ENCODE data around the gene ZDHHC24.
A peak's percentile ranks its signal among the peaks of the same experiment; 100 is the strongest.
"Not testable (repeated sequence)": the region's sequence is repeated elsewhere in the genome, so short reads cannot be mapped to it uniquely, and the experiment has no call there.

ZDHHC24 gene

DNA sequence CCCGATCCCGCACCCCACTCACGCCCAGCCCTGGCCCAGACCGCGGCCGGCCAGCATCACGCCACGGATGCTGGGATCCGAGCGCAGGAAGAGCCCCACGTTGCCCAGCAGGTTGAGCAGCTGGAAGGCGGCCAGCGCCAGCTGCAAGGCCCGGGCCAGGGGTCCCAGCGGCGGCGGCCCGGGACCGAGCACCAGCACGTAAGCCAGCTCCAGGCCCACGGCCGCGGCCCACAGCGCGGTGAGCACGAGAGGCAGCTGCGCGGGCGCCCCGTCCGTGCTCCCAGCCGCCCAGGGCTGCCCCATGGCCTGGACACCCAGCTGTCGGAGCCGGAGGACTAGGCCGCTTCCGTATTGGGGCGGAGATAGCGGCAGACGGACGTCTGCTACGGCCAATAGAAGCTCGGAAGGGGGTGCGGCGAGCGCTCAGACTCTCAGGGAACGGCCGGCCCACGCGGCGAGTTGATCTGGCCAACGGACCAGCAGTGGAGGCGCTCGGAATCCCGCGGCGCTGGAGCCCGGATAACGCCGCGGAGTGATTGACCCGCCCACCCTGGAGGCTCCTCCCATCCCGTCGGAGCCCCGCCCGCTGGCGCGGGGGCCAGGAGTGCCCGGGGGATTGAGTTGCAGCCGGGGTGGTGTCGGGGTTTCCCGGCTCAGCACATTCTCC is at the start of gene ZDHHC24:
Gene ZDHHC24 (minus strand): TSS at position 348 of the 667 bp plus-strand sequence. CDS start 45 bp downstream, at position 303.
- Mint-ChIP-seq H3K4me3 (peak within 1 kb of the TSS; percentile 82), H3K4me1 (peaks cover 49% of the 10 kb centered on the region), H3K9me3 (no peaks in the 10 kb centered on the region), H3K36me3 (peaks cover 19% of the 10 kb centered on the region), H3K27ac (peak within 1 kb of the TSS; percentile 85)
- DNase-seq (ENCODE audit: low spot score in 2 of 2) (peak; percentile 90 to 97), ATAC-seq (peak; percentile 92)

GRCh38 chr11:66595245-66595904 is 49.5 kb upstream of the ZDHHC24 start:
- Mint-ChIP-seq H3K4me1 (peaks cover 37% of the 10 kb centered on the region), H3K4me3 (peak overlapping the region; percentile 48), H3K27ac (peak overlapping the region; percentile 88), H3K36me3 (peaks cover 16% of the 10 kb centered on the region), H3K9me3 (no peaks in the 10 kb centered on the region)
- ATAC-seq (no peak), DNase-seq (ENCODE audit: low spot score in 2 of 2) (no peak)

DNA sequence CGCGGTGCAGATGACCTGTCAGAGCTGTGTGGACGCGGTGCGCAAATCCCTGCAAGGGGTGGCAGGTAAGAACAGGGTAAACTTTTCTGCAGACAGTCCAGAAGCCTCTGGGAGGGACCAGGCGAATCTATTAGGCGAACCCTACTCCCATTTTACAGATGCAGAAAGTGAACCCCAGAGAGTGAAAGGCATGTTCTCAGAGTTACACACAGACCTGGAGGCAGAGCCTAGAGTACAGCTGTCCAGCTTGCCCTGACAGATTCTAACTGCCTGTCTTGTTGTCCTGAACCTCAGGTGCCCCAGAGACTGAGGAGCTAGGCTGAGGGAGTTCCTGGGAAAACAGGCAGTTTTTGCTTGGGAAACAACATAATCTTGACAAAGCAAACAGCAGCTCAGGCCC is 47.8 kb upstream of the ZDHHC24 start:
- Mint-ChIP-seq H3K9me3 (no peaks in the 10 kb centered on the region), H3K4me3 (peak overlapping the region; percentile 98), H3K27ac (peak overlapping the region; percentile 97), H3K4me1 (peaks cover 37% of the 10 kb centered on the region), H3K36me3 (peaks cover 10% of the 10 kb centered on the region)
- DNase-seq (ENCODE audit: low spot score in 2 of 2): no peak
- ATAC-seq: no peak

DNA sequence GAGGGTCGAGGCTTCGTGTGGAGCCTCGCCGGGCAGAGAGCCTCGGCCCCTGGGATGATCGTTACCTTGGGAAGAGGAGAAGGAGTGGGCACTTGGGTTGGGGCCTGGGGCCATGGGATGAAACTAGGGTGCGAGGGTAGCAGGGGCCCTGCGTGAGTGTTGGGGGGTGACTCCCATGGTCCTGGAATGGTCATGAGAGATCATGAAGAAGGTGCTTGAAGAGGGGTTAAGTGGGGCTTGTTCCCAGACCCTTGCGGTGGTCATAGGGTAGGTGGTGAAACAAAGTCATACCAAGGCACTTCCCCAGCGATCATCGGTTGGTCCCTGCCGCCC is 47.4 kb upstream of the ZDHHC24 start:
- H3K9me3 Mint-ChIP-seq: no peaks in the 10 kb centered on the region
- peak overlapping the region; percentile 97 for H3K27ac Mint-ChIP-seq
- peaks cover 10% of the 10 kb centered on the region for H3K36me3 Mint-ChIP-seq
- ATAC-seq (no peak), DNase-seq (ENCODE audit: low spot score in 2 of 2) (no peak)
- peak overlapping the region; percentile 98 for H3K4me3 Mint-ChIP-seq
- peaks cover 37% of the 10 kb centered on the region for H3K4me1 Mint-ChIP-seq

DNA sequence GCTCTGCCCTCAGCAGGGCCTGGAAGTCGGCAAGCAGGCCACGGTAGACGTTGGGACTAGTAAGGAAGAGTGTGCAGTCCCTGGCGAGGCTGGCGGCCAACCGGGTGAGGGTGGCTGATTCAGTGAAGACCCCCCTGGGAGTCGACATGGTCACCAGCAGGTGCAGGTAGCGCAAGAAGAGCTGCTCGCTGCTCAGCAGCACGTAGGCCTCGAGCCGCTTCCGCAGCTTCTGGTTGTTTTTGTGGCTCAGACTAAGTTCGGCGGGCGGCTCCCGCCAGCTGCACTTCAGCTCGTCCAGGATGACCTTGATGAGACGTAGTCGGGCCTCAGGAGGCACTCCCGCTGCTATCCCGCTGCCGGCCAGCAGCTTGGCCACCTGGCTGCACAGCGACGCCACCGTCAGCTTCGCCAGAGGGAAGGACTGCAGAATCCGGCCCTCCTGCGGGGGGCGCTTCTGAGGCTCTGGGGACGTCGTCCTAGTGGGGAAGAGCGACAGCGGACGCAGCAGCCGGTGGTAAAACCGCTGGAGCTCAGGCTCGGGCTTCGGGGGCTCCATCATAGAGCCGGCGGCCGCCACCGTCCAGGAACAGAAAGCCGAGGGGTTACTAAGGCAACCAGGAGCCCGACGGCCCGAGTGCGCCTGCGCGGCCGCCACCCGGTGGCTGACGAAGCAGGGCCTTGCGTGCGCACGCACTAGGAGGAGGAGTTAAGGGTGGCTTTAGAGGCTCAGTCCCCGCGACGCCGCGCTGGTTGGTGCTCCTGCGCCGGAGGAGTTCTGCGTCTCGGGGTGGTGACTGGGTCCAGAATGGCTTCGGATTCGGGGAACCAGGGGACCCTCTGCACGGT is 46.8 kb upstream of the ZDHHC24 start, which contains the start of the genes CCDC87 and CCS:
Gene CCDC87 (minus strand): TSS at position 607 of the 846 bp plus-strand sequence. CDS start 48 bp downstream, at position 559.
Gene CCS (plus strand): TSS at position 729 of the 846 bp plus-strand sequence. CDS start 77 bp downstream, at position 806.
- DNase-seq (ENCODE audit: low spot score in 2 of 2) (peak; percentile 95 to 98), ATAC-seq (peak; percentile 97)
- Mint-ChIP-seq H3K9me3 (no peaks in the 10 kb centered on the region), H3K36me3 (peaks cover 10% of the 10 kb centered on the region), H3K4me3 (peak within 1 kb of the TSS; percentile 98), H3K27ac (peak within 1 kb of the TSS; percentile 97), H3K4me1 (peaks cover 37% of the 10 kb centered on the region)

DNA sequence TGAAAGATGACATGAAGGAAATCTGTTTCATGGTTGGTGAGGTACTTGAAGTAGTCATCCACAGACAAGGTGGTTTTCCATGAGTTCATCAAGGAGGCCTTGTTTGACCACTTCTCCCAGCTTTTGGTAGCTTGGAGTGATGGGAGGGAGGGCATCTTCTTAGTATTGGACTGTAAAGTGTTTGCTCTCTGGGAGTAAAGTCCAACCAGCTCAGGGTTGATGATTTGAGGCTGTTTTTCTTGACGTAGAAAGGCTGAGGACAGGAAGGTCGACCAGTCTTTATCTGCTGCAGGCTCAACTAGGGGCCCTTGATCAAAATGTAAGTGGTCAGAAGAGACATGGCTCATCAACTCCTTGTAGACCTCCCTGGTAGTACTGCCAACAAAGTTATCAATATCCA is 45.3 kb upstream of the ZDHHC24 start:
- ATAC-seq: no peak
- peak overlapping the region; percentile 97 for H3K27ac Mint-ChIP-seq
- peaks cover 10% of the 10 kb centered on the region for H3K36me3 Mint-ChIP-seq
- H3K9me3 Mint-ChIP-seq: no peaks in the 10 kb centered on the region
- peaks cover 37% of the 10 kb centered on the region for H3K4me1 Mint-ChIP-seq
- no peak for DNase-seq (ENCODE audit: low spot score in 2 of 2)
- H3K4me3 Mint-ChIP-seq: peak overlapping the region; percentile 98

DNA sequence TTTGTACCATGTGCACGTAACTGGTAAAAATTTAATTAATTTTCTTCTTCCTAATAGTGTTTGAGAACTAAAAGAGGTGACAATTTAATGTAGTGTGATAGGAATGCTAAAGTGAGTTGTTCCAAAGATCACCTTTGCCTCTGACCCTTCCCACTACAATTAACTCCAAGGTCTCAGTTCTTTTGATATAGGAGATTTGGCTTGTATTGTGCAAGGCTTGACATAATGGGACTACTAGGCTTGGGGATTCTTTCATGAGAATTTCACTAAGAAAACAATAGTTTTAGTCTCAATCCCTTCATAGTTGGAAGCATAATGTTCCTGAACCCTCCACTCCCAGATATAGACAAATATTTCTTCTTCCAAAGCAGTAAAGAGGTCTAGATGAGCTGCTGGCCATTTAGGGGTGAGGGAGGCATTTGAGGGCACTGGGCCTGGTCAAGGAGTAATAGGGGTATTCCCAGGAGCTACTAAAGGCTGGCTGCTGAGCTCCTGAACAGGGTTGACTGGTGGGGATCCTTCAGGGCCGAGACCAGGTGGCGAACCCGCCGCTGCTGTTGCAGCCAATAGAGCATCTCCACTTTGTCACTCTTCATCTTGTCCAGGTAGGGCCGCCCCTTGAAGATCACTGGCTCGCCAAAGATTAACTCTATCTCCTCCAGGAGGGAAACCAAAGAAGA is 44.3 kb upstream of the ZDHHC24 start:
- Mint-ChIP-seq H3K27ac (no peak overlapping the region), H3K4me3 (no peak overlapping the region), H3K4me1 (peaks cover 30% of the 10 kb centered on the region), H3K9me3 (no peaks in the 10 kb centered on the region), H3K36me3 (peaks cover 10% of the 10 kb centered on the region)
- DNase-seq (ENCODE audit: low spot score in 2 of 2): no peak
- ATAC-seq: no peak

DNA sequence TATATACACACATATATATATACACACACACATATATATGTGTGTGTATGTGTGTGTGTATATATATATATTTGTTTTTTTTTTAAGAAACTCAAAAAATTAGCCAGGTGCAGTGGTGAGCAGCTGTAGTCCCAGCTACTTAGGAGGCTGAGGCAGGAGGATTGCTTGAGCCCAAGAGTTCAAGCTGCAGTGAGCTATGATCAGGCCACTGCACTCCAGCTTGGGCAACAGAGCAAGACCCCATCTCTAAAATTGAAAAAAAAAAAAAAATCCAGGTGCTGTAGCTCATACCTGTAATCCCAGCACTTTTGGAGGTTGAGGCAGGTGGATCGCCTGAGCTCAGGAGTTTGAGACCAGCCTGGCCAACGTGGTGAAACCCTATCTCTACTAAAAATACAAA is 43.5 kb upstream of the ZDHHC24 start:
- DNase-seq (ENCODE audit: low spot score in 2 of 2); H3K27ac Mint-ChIP-seq; H3K9me3 Mint-ChIP-seq; ATAC-seq; H3K4me3 Mint-ChIP-seq; H3K36me3 Mint-ChIP-seq: not testable (repeated sequence)
- peaks cover 23% of the 10 kb centered on the region for H3K4me1 Mint-ChIP-seq

GRCh38 chr11:66586136-66586535 is 40.3 kb upstream of the ZDHHC24 start:
- H3K36me3 Mint-ChIP-seq: no peaks in the 10 kb centered on the region
- peaks cover under 1% of the 10 kb centered on the region for H3K4me1 Mint-ChIP-seq
- H3K4me3 Mint-ChIP-seq: no peak overlapping the region
- no peak for ATAC-seq
- no peak overlapping the region for H3K27ac Mint-ChIP-seq
- DNase-seq (ENCODE audit: low spot score in 2 of 2): no peak
- no peaks in the 10 kb centered on the region for H3K9me3 Mint-ChIP-seq

- DNase-seq (ENCODE audit: low spot score in 2 of 2); ATAC-seq; H3K9me3 Mint-ChIP-seq; H3K27ac Mint-ChIP-seq; H3K4me1 Mint-ChIP-seq; H3K4me3 Mint-ChIP-seq; H3K36me3 Mint-ChIP-seq: not testable (repeated sequence)
These were observed 39.6 kb upstream of the ZDHHC24 start for GRCh38 chr11:66585447-66585846.

- not testable (repeated sequence) for H3K27ac Mint-ChIP-seq; DNase-seq (ENCODE audit: low spot score in 2 of 2); H3K36me3 Mint-ChIP-seq; H3K4me3 Mint-ChIP-seq; H3K9me3 Mint-ChIP-seq; ATAC-seq
- peaks cover 19% of the 10 kb centered on the region for H3K4me1 Mint-ChIP-seq
These were observed 36.8 kb upstream of the ZDHHC24 start for GRCh38 chr11:66582565-66583147.

GRCh38 chr11:66581261-66581660 is 35.4 kb upstream of the ZDHHC24 start:
- H3K27ac Mint-ChIP-seq: no peak overlapping the region
- peaks cover 19% of the 10 kb centered on the region for H3K4me1 Mint-ChIP-seq
- no peaks in the 10 kb centered on the region for H3K36me3 Mint-ChIP-seq
- DNase-seq (ENCODE audit: low spot score in 2 of 2): no peak
- no peak overlapping the region for H3K4me3 Mint-ChIP-seq
- ATAC-seq: no peak
- H3K9me3 Mint-ChIP-seq: no peaks in the 10 kb centered on the region

DNA sequence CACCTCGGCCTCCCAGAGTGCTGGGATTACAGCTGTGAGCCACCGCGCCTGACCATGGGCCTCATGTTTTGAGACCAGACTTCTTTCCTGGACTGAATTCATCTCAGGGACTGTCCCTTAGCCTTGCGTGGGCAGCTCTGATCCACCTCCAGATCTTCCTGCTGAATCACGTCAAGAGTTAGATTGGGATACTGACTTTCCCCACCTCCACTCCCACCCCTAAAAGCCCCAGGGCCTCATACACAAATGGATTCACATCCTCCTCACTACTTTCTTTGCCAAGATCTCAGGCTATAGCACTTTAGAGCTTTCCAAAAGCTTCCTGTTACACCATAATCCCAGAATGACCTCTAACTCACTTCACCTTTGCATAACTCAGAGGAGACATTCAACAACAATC is 35.0 kb upstream of the ZDHHC24 start:
- Mint-ChIP-seq H3K36me3 (no peaks in the 10 kb centered on the region), H3K9me3 (no peaks in the 10 kb centered on the region), H3K27ac (no peak overlapping the region), H3K4me1 (peaks cover 19% of the 10 kb centered on the region), H3K4me3 (no peak overlapping the region)
- DNase-seq (ENCODE audit: low spot score in 2 of 2) (no peak), ATAC-seq (no peak)

DNA sequence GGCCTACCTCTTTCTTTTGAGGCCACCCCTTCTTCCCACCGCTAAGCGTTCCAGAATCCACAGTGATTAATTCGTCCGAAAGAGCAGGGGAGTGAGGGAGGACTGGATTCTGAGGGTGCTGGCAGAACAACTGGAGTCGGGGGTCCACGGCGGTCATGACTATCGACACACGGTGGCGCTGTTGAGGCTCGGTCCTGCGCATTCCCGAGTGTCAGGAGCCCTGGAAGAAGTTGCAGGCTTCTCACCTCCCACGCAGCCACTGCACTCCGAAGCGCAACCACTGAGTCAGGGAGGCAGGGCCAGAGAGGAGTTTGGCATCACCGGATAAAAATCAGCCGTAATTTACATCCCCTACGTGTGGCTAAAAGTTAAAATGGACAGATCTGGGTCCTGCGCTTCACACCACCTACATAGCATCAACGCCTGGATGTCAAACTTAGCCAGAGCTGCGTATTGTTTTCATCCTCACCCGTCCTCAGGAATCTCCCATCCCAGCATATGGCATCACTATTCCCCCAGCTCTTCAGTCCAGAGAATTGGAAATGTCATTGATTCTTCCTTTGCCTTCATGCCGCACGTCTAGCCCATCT is 33.3 kb upstream of the ZDHHC24 start:
- H3K4me1 Mint-ChIP-seq: peaks cover 19% of the 10 kb centered on the region
- no peaks in the 10 kb centered on the region for H3K9me3 Mint-ChIP-seq
- no peak overlapping the region for H3K4me3 Mint-ChIP-seq
- no peak overlapping the region for H3K27ac Mint-ChIP-seq
- DNase-seq (ENCODE audit: low spot score in 2 of 2) (peak; percentile 80 to 87), ATAC-seq (peak; percentile 90)
- no peaks in the 10 kb centered on the region for H3K36me3 Mint-ChIP-seq
